Right lobe of liver (tissue), 6 donors: ENCODE measurements around the gene SDK1. TPM values are rescaled to one million over a fixed set of nuclear protein-coding genes. Genes with fewer than 3 reads are reported as not detected.

Source experiments
- ATAC-seq, 4 donors: fragments of 200-7000 bp; cut with Tn5 transposase; one replicate each; pipeline ENCODE4 v1.9.1; 2020; ENCODE audit warnings: mild to moderate bottlenecking in 4 of 4, moderate library complexity in 4 of 4
- DNase-seq, 3 donors: peaks; one replicate each; pipeline ENCODE4 v3.0.0-alpha.2; 2020
- H3K27ac ChIP-seq, 3 donors: fragments of 200-600 bp; one replicate each; pipeline ENCODE4 v1.8.0; 2022
- H3K27me3 ChIP-seq, 2 donors: fragments of 200-600 bp; one replicate each; pipeline ENCODE4 v1.8.0; 2022
- H3K36me3 ChIP-seq, 4 donors: fragments of 200-600 bp; sonication (generic) in 1 of 4; one replicate each; pipeline versions ENCODE4 v1.5.1 to v1.8.0; 2017 to 2022; ENCODE audit warnings: control low read depth in 1 of 4
- H3K4me1 ChIP-seq, 4 donors: fragments of 200-600 bp; sonication (generic) in 1 of 4; one replicate each; pipeline versions ENCODE4 v1.5.1 to v1.8.0; 2017 to 2022; ENCODE audit warnings: control low read depth in 1 of 4
- H3K4me3 ChIP-seq, 3 donors: fragments of 200-600 bp; one replicate each; pipeline ENCODE4 v1.8.0; 2022
- H3K9me3 ChIP-seq, 4 donors: fragments of 200-600 bp; sonication (generic) in 1 of 4; one replicate each; pipeline versions ENCODE4 v1.5.1 to v1.8.0; 2017 to 2022; ENCODE audit warnings: control low read depth in 1 of 4
- CTCF ChIP-seq, 4 donors: fragments of 200-600 bp in 3 of 4; fragments of 450-650 bp in 1 of 4; IDR thresholded peaks; one replicate each; pipeline versions ENCODE4 v1.5.1 to v1.8.0; 2016 to 2022; ENCODE audit warnings: antibody characterized with exemption in 4 of 4, mild to moderate bottlenecking in 2 of 4
- POLR2A ChIP-seq: fragments of 450-650 bp; IDR thresholded peaks from one replicate; pipeline ENCODE4 v1.6.1; 2017; ENCODE audit warnings: antibody characterized with exemption, mild to moderate bottlenecking
- WGBS: methylation state at CpG from one replicate; pipeline ENCODE4 v1.1.6; 2018; ENCODE audit warnings: low coverage, low lambda C conversion rate; ENCODE audit not compliant: insufficient coverage; ENCODE audit errors: missing lambda C conversion rate; 5-methylcytosine and 5-hydroxymethylcytosine counted together
- intact Hi-C, 2 donors: fragments of 100-400 bp; cut with DNase I; formaldehyde crosslinking; loops; one replicate each; pipeline versions ENCODE4 v1.11.2 to v1.14.1; 2022
- total RNA-seq, 6 experiments: library from RNA; depleted of rRNA in 2 of 6; stranded (reverse); fragments of >200 nt in 2 of 6; fragmentation: NEBNext Ultra II Directional in 3 of 6; extraction: Animal tissue kit (Norgen Biotek cat#: 25700) in 3 of 6; gene quantifications; one replicate each; pipeline versions ENCODE4 v1.1.0 to v1.2.4, GENCODE V29; 2016 to 2023
- donor health status: DM: no; HTN: yes; CAD: no.
- donor health status: DM: no; HTN: no; CAD: no.
- donor health status: DM: no; HTN: no; CAD: no.
- donor health status: DM: no; HTN: yes; CAD: no.
- donor health status: DM: no; HTN: yes; CAD: no.

The SDK1 gene
- total RNA-seq, 6 experiments from 2014 or later = 0.07 to 1.4 (median 0.65) TPM

- 74% methylated on average over 10 of the region's 12 CpGs for WGBS
- Histone ChIP-seq H3K36me3 (no peaks in the 10 kb centered on the region), H3K4me3 (no peak overlapping the region), H3K27me3 (no peaks in the 10 kb centered on the region), H3K4me1 (no peaks in the 10 kb centered on the region), H3K9me3 (no peaks in the 10 kb centered on the region), H3K27ac (no peak overlapping the region)
- TF ChIP-seq POLR2A (no peak), CTCF (IDR thresholded peaks at IDR 0.05) (no peak)
- intact Hi-C loops = no loop called here
- no peak for DNase-seq
- ATAC-seq = no peak
Measured at GRCh38 chr7:4270268-4270667, 969.2 kb downstream of the SDK1 start.

DNA sequence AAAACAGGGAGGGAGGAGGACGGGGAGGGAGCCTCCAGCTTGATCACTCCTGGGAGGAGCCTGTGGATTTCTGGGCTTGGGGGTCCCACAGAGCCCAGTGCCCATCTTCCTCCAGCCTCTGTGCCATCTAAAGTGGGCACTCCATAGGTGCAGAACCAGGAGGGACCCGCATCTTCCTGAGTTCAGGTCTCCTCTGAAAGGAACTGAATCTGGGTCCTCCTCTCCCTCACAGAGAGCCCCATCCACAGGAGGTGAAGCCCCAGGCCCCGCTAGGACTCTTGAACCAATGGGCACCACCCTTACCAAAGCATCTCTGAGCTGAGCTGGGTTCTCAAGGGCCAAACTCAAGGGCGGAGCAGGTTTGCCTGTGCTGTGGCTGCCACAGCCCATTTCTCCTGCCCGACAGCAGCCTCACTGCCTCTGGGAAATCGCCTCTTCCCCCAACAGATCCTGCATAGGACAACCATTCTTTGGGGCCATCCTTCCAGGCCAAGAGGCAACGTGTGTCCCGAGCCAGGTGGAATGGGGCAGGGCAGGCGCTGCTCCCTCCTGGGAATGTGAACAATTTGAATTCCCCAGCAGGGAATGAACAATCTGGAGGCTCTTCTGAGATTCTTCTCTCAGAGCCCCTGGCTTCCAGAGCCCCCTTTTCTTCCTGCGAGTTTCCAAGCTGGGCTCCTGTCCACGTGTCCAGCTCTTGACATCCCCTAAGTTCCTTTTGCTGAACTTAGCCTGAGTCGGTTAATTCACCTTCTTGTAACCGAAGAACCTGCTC is 970.1 kb downstream of the SDK1 start:
- TF ChIP-seq POLR2A (no peak), CTCF (IDR thresholded peaks at IDR 0.05) (no peak)
- ATAC-seq (no peak), DNase-seq (no peak)
- Histone ChIP-seq H3K36me3 (no peaks in the 10 kb centered on the region), H3K27ac (no peak overlapping the region), H3K4me1 (no peaks in the 10 kb centered on the region), H3K27me3 (no peaks in the 10 kb centered on the region), H3K9me3 (no peaks in the 10 kb centered on the region), H3K4me3 (no peak overlapping the region)
- whole genome bisulfite sequencing = 68% methylated on average over 4 of the region's 13 CpGs
- intact Hi-C loops = no loop called here

- intact Hi-C loops = no loop called here
- Histone ChIP-seq H3K36me3 (no peaks in the 10 kb centered on the region), H3K27ac (no peak overlapping the region), H3K4me3 (no peak overlapping the region), H3K27me3 (no peaks in the 10 kb centered on the region), H3K4me1 (no peaks in the 10 kb centered on the region), H3K9me3 (no peaks in the 10 kb centered on the region)
- DNase-seq = no peak
- no peak for ATAC-seq
- WGBS = 75% methylated on average over 10 of the region's 10 CpGs
- TF ChIP-seq CTCF (IDR thresholded peaks at IDR 0.05) (no peak), POLR2A (no peak)
Measured at GRCh38 chr7:4271716-4272015, 970.6 kb downstream of the SDK1 start.

DNA sequence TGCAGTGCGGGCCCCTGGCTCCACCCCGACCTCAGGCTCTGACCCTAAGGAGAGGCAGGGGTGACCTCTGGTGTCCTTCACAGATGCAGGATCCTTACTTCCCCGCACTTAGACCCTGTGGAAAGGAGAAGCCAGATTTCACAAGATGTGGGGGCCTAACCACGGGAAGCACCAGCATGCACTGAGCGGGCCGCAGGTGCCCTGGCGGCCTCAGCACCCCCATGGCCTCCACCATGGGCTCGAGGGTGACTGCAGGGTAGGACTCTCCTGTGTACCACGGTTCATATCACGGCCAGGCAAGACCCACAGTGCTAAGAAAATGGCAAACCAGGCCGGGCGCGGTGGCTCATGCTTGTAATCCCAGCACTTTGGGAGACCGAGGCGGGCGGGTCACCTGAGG is 971.1 kb downstream of the SDK1 start:
- Histone ChIP-seq H3K27me3 (no peaks in the 10 kb centered on the region), H3K36me3 (no peaks in the 10 kb centered on the region), H3K4me1 (no peaks in the 10 kb centered on the region), H3K27ac (no peak overlapping the region), H3K4me3 (no peak overlapping the region), H3K9me3 (no peaks in the 10 kb centered on the region)
- intact Hi-C loops = no loop called here
- TF ChIP-seq CTCF (IDR thresholded peaks at IDR 0.05) = no peak
- TF ChIP-seq POLR2A = no peak
- no peak for DNase-seq
- whole genome bisulfite sequencing = 83% methylated on average over 5 of the region's 16 CpGs
- peak in 1 of 4 donors; percentile 10 for ATAC-seq
